ENCODE data around the gene UGT1A5.

GRCh38 chr2:233699424-233700027, 13.2 kb upstream of the UGT1A5 start:
- no peak for TF ChIP-seq POLR2A (IDR thresholded peaks at IDR 0.05)
- TF ChIP-seq, protein P1, sequence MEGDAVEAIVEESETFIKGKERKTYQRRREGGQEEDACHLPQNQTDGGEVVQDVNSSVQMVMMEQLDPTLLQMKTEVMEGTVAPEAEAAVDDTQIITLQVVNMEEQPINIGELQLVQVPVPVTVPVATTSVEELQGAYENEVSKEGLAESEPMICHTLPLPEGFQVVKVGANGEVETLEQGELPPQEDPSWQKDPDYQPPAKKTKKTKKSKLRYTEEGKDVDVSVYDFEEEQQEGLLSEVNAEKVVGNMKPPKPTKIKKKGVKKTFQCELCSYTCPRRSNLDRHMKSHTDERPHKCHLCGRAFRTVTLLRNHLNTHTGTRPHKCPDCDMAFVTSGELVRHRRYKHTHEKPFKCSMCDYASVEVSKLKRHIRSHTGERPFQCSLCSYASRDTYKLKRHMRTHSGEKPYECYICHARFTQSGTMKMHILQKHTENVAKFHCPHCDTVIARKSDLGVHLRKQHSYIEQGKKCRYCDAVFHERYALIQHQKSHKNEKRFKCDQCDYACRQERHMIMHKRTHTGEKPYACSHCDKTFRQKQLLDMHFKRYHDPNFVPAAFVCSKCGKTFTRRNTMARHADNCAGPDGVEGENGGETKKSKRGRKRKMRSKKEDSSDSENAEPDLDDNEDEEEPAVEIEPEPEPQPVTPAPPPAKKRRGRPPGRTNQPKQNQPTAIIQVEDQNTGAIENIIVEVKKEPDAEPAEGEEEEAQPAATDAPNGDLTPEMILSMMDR (IDR thresholded peaks at IDR 0.05), result no peak
